Germinal center (tissue), 1 donor: ENCODE results near the gene CYFIP1.

Experiments used
- DNase-seq: peaks from one replicate; pipeline ENCODE4 v3.0.0; 2012; ENCODE audit warnings: mixed read lengths, low spot score

Gene CYFIP1

GRCh38 chr15:22888120-22888859 lies 91.9 kb downstream of the CYFIP1 start:
- no peak for DNase-seq

GRCh38 chr15:22887157-22887951 lies 92.8 kb downstream of the CYFIP1 start:
- no peak for DNase-seq

GRCh38 chr15:22885120-22885519 lies 95.0 kb downstream of the CYFIP1 start:
- no peak for DNase-seq

GRCh38 chr15:22884344-22884743 lies 95.8 kb downstream of the CYFIP1 start:
- no peak for DNase-seq

- DNase-seq, result no peak
Measured at GRCh38 chr15:22883196-22883595, 97.0 kb downstream of the CYFIP1 start.

GRCh38 chr15:22881739-22882440 lies 98.3 kb downstream of the CYFIP1 start:
- DNase-seq, result no peak

- DNase-seq, result no peak
Measured at GRCh38 chr15:22880981-22881738, 99.0 kb downstream of the CYFIP1 start.

GRCh38 chr15:22880068-22880980 lies 99.8 kb downstream of the CYFIP1 start:
- no peak for DNase-seq

GRCh38 chr15:22878103-22878502 lies 102.1 kb downstream of the CYFIP1 start:
- DNase-seq, result no peak

- DNase-seq, result no peak
Measured at GRCh38 chr15:22877607-22878006, 102.6 kb downstream of the CYFIP1 start.

GRCh38 chr15:22877117-22877516 lies 103.1 kb downstream of the CYFIP1 start:
- no peak for DNase-seq

GRCh38 chr15:22874966-22875365 lies 105.2 kb downstream of the CYFIP1 start:
- DNase-seq, result no peak

GRCh38 chr15:22874256-22874655 lies 105.9 kb downstream of the CYFIP1 start:
- no peak for DNase-seq

- no peak for DNase-seq
Measured at GRCh38 chr15:22873841-22874240, 106.3 kb downstream of the CYFIP1 start.

- no peak for DNase-seq
Measured at GRCh38 chr15:22872936-22873701, 107.0 kb downstream of the CYFIP1 start.

GRCh38 chr15:22871481-22872086 lies 108.6 kb downstream of the CYFIP1 start:
- DNase-seq, result no peak

- no peak for DNase-seq
Measured at GRCh38 chr15:22870865-22871264, 109.3 kb downstream of the CYFIP1 start.

GRCh38 chr15:22869856-22870255 lies 110.3 kb downstream of the CYFIP1 start:
- DNase-seq, result no peak

- no peak for DNase-seq
Measured at GRCh38 chr15:22868928-22869327, 111.2 kb downstream of the CYFIP1 start.

- no peak for DNase-seq
Measured at GRCh38 chr15:22868495-22868894, 111.7 kb downstream of the CYFIP1 start.
